GM19238 (cell line): ENCODE data around the gene STPG2.

Source experiments
- DNase-seq: peaks from one replicate; pipeline ENCODE4 v3.0.0; 2011; ENCODE audit warnings: low spot score; ENCODE audit not compliant: insufficient read length

STPG2 gene

GRCh38 chr4:98143001-98143899 lies at the start of gene STPG2:
Gene STPG2, minus strand, starts transcription at chr4:98143476.
- DNase-seq, result peak; percentile 76

DNA sequence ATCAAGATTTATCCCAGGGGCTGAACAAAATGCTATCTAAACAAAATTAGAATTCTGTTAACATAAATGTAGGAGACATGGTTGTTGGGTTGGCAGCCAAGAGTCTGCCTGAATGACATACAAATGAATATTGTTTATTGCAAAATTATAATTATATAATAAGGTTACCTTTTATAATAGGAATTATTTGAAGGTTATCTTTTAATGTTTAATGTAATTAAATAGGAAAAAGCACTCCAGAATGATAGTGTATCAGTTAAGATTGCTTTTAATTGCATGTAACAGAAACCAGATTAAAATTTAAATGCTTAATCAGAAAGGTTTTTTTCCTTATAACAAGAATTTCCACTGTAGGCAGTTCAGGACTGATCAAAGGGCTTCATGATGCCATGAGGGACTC lies 42.0 kb upstream of the STPG2 start:
- DNase-seq, result no peak

GRCh38 chr4:98181809-98182208 lies 38.5 kb upstream of the STPG2 start:
- no peak for DNase-seq

- no peak for DNase-seq
Measured at GRCh38 chr4:98179951-98180350, 36.7 kb upstream of the STPG2 start.

GRCh38 chr4:98176531-98176930 lies 33.3 kb upstream of the STPG2 start:
- DNase-seq, result no peak

DNA sequence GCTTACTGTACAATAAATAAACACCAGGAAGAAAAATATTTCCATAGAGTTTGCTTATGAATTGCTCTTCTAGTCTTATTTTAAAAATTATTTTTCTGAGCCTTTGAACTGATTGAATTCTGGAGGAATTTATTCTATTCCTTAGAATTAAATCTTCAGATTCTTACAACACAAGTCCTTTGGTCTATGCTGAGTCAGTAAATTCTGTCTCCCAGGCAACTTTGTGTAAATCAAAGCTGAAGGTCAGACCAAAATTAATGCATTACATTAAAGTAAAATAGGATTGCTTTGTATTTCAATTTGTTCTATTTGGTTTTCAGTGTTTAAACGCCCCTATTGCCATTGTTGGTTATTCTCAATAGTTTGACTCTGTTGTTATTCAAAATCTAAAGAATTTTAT lies 26.8 kb upstream of the STPG2 start:
- DNase-seq, result no peak

DNA sequence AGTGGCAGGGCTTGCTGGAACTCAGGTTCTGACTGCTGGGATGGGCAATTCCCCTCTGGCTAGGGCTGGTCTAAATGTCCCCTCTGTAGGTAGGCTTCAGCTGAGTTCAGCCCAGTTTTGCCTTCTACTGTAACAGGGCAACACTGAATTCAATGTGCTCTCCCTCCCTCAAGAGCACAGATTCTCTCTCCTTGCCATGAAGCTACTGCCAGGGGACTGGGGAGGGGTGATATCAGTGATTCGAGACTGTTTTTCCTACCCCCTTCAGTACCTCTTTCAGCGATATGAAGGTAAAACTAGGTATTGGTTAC lies 23.4 kb upstream of the STPG2 start:
- DNase-seq, result no peak

GRCh38 chr4:98166025-98166730 lies 22.9 kb upstream of the STPG2 start:
- no peak for DNase-seq

DNA sequence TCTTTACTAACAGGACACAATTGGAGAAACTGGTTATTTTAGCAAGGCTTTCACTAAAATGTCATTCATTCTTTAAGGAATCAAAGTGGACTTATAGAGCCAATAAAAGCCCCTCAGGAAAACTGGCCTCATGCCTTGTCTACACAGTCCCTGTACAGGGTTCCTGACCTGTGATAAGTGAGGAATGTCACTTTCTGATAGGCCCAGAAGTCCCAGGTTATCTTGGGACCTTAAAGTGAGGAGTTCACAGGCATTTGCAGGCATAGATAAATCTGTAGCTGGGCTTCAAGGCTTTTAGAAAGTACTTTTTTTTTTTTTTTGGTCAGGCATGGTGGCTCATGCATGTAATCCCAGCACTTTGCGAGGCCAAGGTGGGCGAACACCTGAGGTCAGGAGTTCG lies 19.4 kb upstream of the STPG2 start:
- DNase-seq, result no peak

DNA sequence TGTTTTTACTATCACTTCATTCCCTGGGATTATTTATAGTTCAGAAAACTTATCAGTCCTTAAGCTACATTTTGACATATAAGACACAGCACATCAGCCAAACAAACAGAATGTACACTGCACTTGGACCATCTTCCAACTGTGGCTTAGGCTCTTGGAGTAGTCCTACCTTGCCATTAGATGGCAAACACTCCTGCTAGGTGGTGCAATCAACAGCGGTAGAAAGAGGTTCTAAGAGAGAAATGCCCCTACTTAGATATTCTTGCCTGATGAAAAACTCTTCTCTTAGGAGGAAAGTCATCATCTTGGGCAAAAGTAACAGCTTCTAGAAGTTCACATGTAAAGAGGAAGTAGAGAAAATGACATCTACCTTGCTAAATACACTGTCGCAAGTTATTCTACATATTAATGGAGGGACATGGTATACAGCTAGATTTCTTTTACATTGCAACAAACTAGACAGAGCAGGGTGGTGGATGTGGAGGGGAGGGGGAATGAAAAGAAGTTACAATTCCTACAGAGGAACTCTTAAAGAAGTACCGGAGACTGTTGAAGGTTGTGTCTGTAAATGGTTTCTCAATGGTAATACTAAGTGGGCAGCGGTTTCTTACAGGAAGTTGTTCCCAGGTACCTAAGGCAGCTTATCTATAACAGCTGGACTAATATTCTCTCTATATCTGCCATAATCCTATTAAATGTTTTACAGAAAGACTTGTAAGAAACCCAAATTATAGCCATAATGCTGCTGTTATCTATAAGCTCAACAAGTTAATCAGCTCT lies 8.1 kb upstream of the STPG2 start:
- DNase-seq, result no peak

DNA sequence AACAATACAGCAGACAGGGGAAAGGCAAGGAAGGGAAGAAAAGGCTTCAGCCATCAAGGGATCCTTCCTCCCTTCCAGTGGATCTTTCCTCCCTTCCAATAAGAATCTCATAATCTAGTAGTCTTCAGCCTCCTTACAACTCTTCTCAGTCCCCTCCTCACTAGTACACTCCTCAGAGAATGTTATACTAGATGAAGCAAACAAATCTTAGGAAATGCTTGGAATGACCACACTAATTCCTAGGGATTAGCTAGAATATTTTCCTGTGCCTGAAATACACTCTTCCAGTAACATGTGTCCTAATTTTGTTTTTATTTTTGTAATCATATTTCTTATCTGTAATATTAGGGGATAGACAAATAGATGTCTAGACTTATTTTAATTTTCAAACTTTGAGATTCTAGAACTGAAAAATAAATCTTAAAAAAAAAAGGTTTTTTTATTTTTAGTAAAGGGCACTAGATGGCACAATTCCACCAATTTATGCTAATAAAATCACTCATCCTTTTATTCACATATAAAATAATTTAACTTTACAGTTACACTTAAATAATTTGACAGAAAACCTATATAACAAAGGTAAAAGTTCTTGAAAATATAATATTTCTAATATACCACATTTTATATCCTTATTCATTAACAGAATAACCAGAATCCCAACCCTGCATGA lies 7.0 kb upstream of the STPG2 start:
- DNase-seq, result no peak

DNA sequence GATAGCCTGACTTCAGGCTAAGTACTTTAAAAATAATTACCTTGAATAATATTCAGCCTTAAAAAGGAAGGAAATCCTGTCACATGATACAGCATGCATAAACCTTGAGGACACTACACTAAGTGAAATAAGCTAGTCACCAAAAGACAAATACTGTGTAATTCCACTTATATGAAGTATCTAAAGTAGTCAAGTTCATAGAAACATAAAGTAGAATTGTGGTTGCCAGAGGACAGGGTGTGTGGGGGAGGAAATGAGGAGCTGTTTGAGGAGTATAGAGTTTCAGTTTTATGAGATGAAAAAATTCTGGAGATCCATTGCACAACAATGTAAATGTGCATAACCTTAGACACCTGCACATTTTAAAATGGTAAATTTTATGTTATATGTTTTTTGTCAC lies 5.6 kb upstream of the STPG2 start:
- no peak for DNase-seq

DNA sequence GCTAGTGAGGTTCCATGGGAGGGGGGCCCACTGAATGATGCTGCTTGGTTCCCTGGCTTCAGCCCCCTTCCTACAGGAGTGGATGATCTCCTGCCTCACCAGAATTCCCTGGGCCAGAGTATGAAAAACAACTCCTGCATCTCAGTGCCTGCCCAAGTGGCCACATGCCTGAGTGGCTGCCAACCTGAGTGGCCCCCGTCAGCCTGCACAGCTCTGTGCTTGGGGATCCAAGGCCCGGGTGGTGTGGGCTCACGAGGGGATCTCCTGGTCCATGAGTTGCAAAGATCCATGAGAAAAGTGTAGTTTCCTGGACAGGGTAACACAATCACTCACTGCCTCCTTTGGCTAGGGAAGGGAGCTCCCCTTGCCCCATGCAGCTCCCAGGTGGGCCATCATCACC lies 17.1 kb downstream of the STPG2 start:
- no peak for DNase-seq

- no peak for DNase-seq
Measured at GRCh38 chr4:98125585-98125984, 17.7 kb downstream of the STPG2 start.

GRCh38 chr4:98117363-98117762 lies 25.9 kb downstream of the STPG2 start:
- no peak for DNase-seq

GRCh38 chr4:98113012-98113411 lies 30.3 kb downstream of the STPG2 start:
- DNase-seq, result no peak

GRCh38 chr4:98110929-98111328 lies 32.3 kb downstream of the STPG2 start:
- DNase-seq, result no peak

GRCh38 chr4:98110214-98110613 lies 33.1 kb downstream of the STPG2 start:
- no peak for DNase-seq

- DNase-seq, result no peak
Measured at GRCh38 chr4:98102660-98103059, 40.6 kb downstream of the STPG2 start.

DNA sequence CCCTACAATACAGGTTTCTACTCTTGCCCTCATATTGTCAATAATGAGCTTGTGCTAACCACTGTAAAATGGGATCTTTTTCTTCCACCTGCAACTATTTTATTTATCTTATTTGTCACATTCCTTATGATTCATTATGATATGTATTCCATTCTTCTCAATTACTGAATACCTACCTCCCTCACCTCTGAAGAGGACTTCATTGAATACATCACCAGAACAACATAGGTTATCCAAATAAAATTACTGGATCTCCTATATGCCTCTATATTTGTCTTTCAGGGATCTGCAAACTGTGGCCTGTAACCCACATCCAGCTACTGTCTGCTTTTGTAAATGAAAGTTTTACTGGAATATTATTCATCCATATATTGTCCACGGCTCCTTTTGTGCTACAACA lies 41.3 kb downstream of the STPG2 start:
- DNase-seq, result no peak

GRCh38 chr4:98098764-98099163 lies 44.5 kb downstream of the STPG2 start:
- DNase-seq, result no peak

DNA sequence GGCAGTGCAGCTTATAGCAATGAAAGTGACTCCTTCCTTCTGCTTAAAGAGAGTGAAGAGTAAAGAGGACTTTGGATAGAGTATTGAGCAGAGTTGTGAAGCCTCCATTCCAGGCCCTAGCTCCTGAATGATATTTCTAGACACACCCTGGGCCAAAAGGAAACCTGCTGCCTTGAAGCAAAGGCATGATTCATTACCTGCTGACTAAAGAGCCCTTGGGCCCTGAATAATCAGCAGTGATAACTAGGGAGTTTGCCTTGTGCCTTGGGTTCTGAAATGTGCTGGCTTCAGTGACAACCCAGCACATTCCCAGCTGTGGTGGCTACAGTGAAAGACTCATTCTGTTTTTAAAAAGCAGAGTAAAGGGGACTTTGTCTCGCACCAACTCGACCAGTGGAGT lies 49.2 kb downstream of the STPG2 start:
- no peak for DNase-seq
